HUES6 (cell line): ENCODE data around the gene GPHA2.

Experiments
- H3K27ac ChIP-seq: 2 replicates; pipeline ENCODE4 v1.7.0; 2013; ENCODE audit warnings: low read depth, mild to moderate bottlenecking, low read length, inconsistent platforms
- H3K27me3 ChIP-seq: 2 replicates; pipeline ENCODE4 v1.6.1; 2013; ENCODE audit warnings: low read length; ENCODE audit not compliant: control insufficient read depth, insufficient read depth
- H3K36me3 ChIP-seq: 2 replicates; pipeline ENCODE4 v1.6.1; 2013; ENCODE audit warnings: low read length; ENCODE audit not compliant: control insufficient read depth, insufficient read depth
- H3K4me1 ChIP-seq: 2 replicates; pipeline ENCODE4 v1.6.1; 2013; ENCODE audit warnings: low read length; ENCODE audit not compliant: control insufficient read depth, insufficient read depth
- H3K4me3 ChIP-seq: 2 replicates; pipeline ENCODE4 v1.5.1; 2013; ENCODE audit warnings: low read depth, low read length
- H3K9ac ChIP-seq: one replicate; pipeline ENCODE4 v1.6.1; 2013; ENCODE audit warnings: mild to moderate bottlenecking, low read length
- H3K9me3 ChIP-seq: 2 replicates; pipeline ENCODE4 v1.6.1; 2013; ENCODE audit warnings: low read depth, low read length; ENCODE audit not compliant: control insufficient read depth, insufficient read depth

Gene GPHA2

GRCh38 chr11:64898076-64898445 is 37.6 kb downstream of the GPHA2 start:
- peaks cover 53% of the 10 kb centered on the region for H3K36me3 ChIP-seq
- no peaks in the 10 kb centered on the region for H3K4me1 ChIP-seq
- H3K27me3 ChIP-seq = no peaks in the 10 kb centered on the region
- no peak overlapping the region for H3K9ac ChIP-seq
- H3K4me3 ChIP-seq = no peak overlapping the region
- no peak overlapping the region for H3K27ac ChIP-seq
- no peaks in the 10 kb centered on the region for H3K9me3 ChIP-seq

GRCh38 chr11:64897381-64898075 is 38.2 kb downstream of the GPHA2 start:
- Histone ChIP-seq H3K4me1 (no peaks in the 10 kb centered on the region), H3K27ac (no peak overlapping the region), H3K9ac (no peak overlapping the region), H3K9me3 (no peaks in the 10 kb centered on the region), H3K36me3 (peaks cover 48% of the 10 kb centered on the region), H3K4me3 (no peak overlapping the region), H3K27me3 (no peaks in the 10 kb centered on the region)

- H3K9ac ChIP-seq = no peak overlapping the region
- H3K36me3 ChIP-seq = peaks cover 41% of the 10 kb centered on the region
- H3K4me3 ChIP-seq = no peak overlapping the region
- no peaks in the 10 kb centered on the region for H3K9me3 ChIP-seq
- no peak overlapping the region for H3K27ac ChIP-seq
- H3K4me1 ChIP-seq = no peaks in the 10 kb centered on the region
- no peaks in the 10 kb centered on the region for H3K27me3 ChIP-seq
These were observed 39.2 kb downstream of the GPHA2 start for GRCh38 chr11:64896448-64897022.

- H3K9ac ChIP-seq = no peak overlapping the region
- no peak overlapping the region for H3K27ac ChIP-seq
- H3K4me3 ChIP-seq = no peak overlapping the region
- H3K36me3 ChIP-seq = peaks cover 30% of the 10 kb centered on the region
- H3K4me1 ChIP-seq = no peaks in the 10 kb centered on the region
- H3K9me3 ChIP-seq = no peaks in the 10 kb centered on the region
- H3K27me3 ChIP-seq = no peaks in the 10 kb centered on the region
These were observed 40.8 kb downstream of the GPHA2 start for GRCh38 chr11:64894812-64895452.

GRCh38 chr11:64894070-64894811 is 41.5 kb downstream of the GPHA2 start:
- Histone ChIP-seq H3K36me3 (peaks cover 30% of the 10 kb centered on the region), H3K4me3 (no peak overlapping the region), H3K27ac (no peak overlapping the region)

GRCh38 chr11:64893194-64894069 is 42.3 kb downstream of the GPHA2 start:
- peaks cover 8% of the 10 kb centered on the region; the same call in 1 of the 2 replicates for H3K4me1 ChIP-seq
- H3K27ac ChIP-seq = no peak overlapping the region
- no peaks in the 10 kb centered on the region for H3K27me3 ChIP-seq
- peaks cover 27% of the 10 kb centered on the region for H3K36me3 ChIP-seq
- no peaks in the 10 kb centered on the region for H3K9me3 ChIP-seq
- no peak overlapping the region for H3K4me3 ChIP-seq
- no peak overlapping the region for H3K9ac ChIP-seq

More at GRCh38 chr11:64894070-64894811, 41.5 kb downstream of the GPHA2 start:
- Histone ChIP-seq H3K9ac (no peak overlapping the region), H3K4me1 (peaks cover under 1% of the 10 kb centered on the region; the same call in 1 of the 2 replicates), H3K9me3 (no peaks in the 10 kb centered on the region), H3K27me3 (no peaks in the 10 kb centered on the region)

GRCh38 chr11:64892838-64893193 is 42.9 kb downstream of the GPHA2 start:
- peaks cover 12% of the 10 kb centered on the region for H3K4me1 ChIP-seq
- H3K4me3 ChIP-seq = no peak overlapping the region
- peaks cover 21% of the 10 kb centered on the region for H3K36me3 ChIP-seq
- no peaks in the 10 kb centered on the region for H3K9me3 ChIP-seq
- no peaks in the 10 kb centered on the region for H3K27me3 ChIP-seq
- H3K27ac ChIP-seq = no peak overlapping the region
- no peak overlapping the region for H3K9ac ChIP-seq

- Histone ChIP-seq H3K27ac (no peak overlapping the region), H3K4me3 (no peak overlapping the region), H3K4me1 (peaks cover 15% of the 10 kb centered on the region), H3K9me3 (no peaks in the 10 kb centered on the region), H3K36me3 (peaks cover 17% of the 10 kb centered on the region), H3K27me3 (no peaks in the 10 kb centered on the region), H3K9ac (no peak overlapping the region)
These were observed 43.3 kb downstream of the GPHA2 start for GRCh38 chr11:64892411-64892831.

- Histone ChIP-seq H3K36me3 (peaks cover 12% of the 10 kb centered on the region), H3K9ac (no peak overlapping the region), H3K9me3 (no peaks in the 10 kb centered on the region), H3K27ac (no peak overlapping the region), H3K4me3 (no peak overlapping the region), H3K4me1 (peaks cover 18% of the 10 kb centered on the region), H3K27me3 (no peaks in the 10 kb centered on the region)
These were observed 43.8 kb downstream of the GPHA2 start for GRCh38 chr11:64891880-64892279.

- Histone ChIP-seq H3K4me3 (no peak overlapping the region), H3K9me3 (no peaks in the 10 kb centered on the region), H3K27me3 (no peaks in the 10 kb centered on the region), H3K4me1 (peaks cover 18% of the 10 kb centered on the region), H3K36me3 (peaks cover 7% of the 10 kb centered on the region), H3K9ac (no peak overlapping the region), H3K27ac (no peak overlapping the region)
These were observed 44.4 kb downstream of the GPHA2 start for GRCh38 chr11:64891215-64891848.
